ENCODE measurements around the gene PCED1A. TPM values are rescaled to one million over a fixed set of nuclear protein-coding genes. Genes with fewer than 3 reads are reported as not detected.

The PCED1A gene
- total and polyA plus RNA-seq, 2 of the 13 experiments (the other 11 are each of a cell fraction or from before 2014, with no cell fraction given), result 40.1 to 84.2 TPM

DNA sequence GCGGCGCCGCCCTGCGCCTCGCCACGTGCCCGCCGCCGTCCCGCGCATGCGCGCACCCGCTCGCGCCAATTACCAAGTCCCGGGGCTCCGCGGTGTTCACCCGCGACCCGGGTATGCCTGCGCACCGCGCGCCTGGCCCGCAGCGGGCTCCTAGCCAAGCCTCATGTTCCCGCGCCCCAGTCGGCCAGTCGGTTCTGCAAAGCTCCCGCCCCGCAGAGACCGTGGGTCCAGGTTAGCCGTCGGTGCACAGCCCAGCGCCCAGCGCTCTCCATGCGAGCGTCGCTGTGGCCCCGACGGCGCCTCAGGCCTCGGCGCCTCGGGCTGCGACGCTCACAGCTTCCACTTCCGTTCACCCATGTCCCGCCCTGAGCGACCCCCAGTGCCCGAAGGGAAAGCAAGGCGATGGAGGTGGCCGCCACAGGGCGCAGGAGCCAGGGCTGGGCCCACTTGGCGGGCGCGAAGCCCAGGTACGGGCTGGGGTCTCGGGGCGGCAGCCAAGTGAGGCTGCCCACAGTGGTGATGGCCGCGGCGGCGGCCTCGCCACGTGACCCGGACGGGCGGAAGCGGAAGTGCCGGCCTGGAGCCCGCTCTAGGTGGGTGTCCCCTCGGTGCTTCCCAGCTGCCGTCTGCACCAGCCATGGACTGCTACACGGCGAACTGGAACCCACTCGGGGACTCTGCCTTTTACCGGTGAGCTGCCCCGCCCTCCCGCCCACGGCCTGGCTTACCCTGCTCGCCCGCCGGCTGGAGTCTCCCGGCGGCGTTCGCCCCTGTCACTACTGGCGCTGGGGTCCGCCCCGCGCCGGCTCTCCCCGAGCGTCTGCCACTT is at the start of gene PCED1A, which contains the start of gene VPS16 (continued):
- TF ChIP-seq, protein P1, sequence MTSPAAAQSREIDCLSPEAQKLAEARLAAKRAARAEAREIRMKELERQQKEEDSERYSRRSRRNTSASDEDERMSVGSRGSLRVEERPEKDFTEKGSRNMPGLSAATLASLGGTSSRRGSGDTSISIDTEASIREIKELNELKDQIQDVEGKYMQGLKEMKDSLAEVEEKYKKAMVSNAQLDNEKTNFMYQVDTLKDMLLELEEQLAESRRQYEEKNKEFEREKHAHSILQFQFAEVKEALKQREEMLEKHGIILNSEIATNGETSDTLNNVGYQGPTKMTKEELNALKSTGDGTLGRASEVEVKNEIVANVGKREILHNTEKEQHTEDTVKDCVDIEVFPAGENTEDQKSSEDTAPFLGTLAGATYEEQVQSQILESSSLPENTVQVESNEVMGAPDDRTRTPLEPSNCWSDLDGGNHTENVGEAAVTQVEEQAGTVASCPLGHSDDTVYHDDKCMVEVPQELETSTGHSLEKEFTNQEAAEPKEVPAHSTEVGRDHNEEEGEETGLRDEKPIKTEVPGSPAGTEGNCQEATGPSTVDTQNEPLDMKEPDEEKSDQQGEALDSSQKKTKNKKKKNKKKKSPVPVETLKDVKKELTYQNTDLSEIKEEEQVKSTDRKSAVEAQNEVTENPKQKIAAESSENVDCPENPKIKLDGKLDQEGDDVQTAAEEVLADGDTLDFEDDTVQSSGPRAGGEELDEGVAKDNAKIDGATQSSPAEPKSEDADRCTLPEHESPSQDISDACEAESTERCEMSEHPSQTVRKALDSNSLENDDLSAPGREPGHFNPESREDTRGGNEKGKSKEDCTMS (CRISPR knock-in tag; conservative IDR thresholded peaks at IDR 0.05), result 0 out of 2 replicates have a peak, but pooled peaks have one; percentile 32
- TF ChIP-seq, protein P2, sequence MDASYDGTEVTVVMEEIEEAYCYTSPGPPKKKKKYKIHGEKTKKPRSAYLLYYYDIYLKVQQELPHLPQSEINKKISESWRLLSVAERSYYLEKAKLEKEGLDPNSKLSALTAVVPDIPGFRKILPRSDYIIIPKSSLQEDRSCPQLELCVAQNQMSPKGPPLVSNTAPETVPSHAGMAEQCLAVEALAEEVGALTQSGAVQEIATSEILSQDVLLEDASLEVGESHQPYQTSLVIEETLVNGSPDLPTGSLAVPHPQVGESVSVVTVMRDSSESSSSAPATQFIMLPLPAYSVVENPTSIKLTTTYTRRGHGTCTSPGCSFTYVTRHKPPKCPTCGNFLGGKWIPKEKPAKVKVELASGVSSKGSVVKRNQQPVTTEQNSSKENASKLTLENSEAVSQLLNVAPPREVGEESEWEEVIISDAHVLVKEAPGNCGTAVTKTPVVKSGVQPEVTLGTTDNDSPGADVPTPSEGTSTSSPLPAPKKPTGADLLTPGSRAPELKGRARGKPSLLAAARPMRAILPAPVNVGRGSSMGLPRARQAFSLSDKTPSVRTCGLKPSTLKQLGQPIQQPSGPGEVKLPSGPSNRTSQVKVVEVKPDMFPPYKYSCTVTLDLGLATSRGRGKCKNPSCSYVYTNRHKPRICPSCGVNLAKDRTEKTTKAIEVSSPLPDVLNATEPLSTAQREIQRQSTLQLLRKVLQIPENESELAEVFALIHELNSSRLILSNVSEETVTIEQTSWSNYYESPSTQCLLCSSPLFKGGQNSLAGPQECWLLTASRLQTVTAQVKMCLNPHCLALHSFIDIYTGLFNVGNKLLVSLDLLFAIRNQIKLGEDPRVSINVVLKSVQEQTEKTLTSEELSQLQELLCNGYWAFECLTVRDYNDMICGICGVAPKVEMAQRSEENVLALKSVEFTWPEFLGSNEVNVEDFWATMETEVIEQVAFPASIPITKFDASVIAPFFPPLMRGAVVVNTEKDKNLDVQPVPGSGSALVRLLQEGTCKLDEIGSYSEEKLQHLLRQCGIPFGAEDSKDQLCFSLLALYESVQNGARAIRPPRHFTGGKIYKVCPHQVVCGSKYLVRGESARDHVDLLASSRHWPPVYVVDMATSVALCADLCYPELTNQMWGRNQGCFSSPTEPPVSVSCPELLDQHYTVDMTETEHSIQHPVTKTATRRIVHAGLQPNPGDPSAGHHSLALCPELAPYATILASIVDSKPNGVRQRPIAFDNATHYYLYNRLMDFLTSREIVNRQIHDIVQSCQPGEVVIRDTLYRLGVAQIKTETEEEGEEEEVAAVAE (CRISPR knock-in tag; IDR thresholded peaks at IDR 0.05; ENCODE audit: borderline replicate concordance), result no peak; the same call in 1 of the 2 replicates
- TF ChIP-seq ZNF543 (CRISPR knock-in tag; IDR thresholded peaks at IDR 0.05) (peak; percentile 99), NCOA5 (CRISPR knock-in tag; IDR thresholded peaks at IDR 0.05) (no peak), ZNF574 (CRISPR knock-in tag; IDR thresholded peaks at IDR 0.05) (peak; percentile 98), MXI1 (IDR thresholded peaks at IDR 0.05; ENCODE audit: borderline replicate concordance, low read depth, low read length) (peak; percentile 81; the same call in 2 of the 3 replicates), ZNF30 (CRISPR knock-in tag; IDR thresholded peaks at IDR 0.05) (peak; percentile 97), CBFB (CRISPR knock-in tag; IDR thresholded peaks at IDR 0.05) (peak; percentile 93), EHMT2 (IDR thresholded peaks at IDR 0.05; ENCODE audit: borderline replicate concordance, low read depth, low read length) (no peak; the same call in 1 of the 2 replicates), PRDM4 (CRISPR knock-in tag; IDR thresholded peaks at IDR 0.05; ENCODE audit: borderline replicate concordance) (no peak), ZNF549 (CRISPR knock-in tag; IDR thresholded peaks at IDR 0.05) (peak; percentile 79; the same call in 1 of the 2 replicates), JDP2 (CRISPR knock-in tag; IDR thresholded peaks at IDR 0.05; ENCODE audit: borderline replicate concordance) (peak; percentile 67; the same call in 1 of the 2 replicates), NR3C1 (CRISPR knock-in tag; IDR thresholded peaks at IDR 0.05) (peak; percentile 68; the same call in 1 of the 2 replicates), XRCC5 (optimal IDR thresholded peaks at IDR 0.05; ENCODE audit: low read length) (no peak)
- TF ChIP-seq, protein P3, sequence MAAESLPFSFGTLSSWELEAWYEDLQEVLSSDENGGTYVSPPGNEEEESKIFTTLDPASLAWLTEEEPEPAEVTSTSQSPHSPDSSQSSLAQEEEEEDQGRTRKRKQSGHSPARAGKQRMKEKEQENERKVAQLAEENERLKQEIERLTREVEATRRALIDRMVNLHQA (CRISPR knock-in tag; IDR thresholded peaks at IDR 0.05), result peak; percentile 42; the same call in 1 of the 2 replicates

All from HepG2 (cell line).